HG02798 (cell line): ENCODE measurements around the gene ECD.

Experiments
- ATAC-seq: cut with Tn5 transposase; IDR thresholded peaks from one replicate; pipeline ENCODE4 v1.9.1; 2021; ENCODE audit warnings: mild to moderate bottlenecking; ENCODE audit not compliant: unreplicated experiment, poor library complexity

ECD gene

GRCh38 chr10:73167783-73168464 lies at the start of gene ECD, which contains the start of gene FAM149B1:
TSS of gene ECD (minus strand) at chr10:73168008. CDS start at chr10:73163937, 4,071 bp downstream.
TSS of gene FAM149B1 (plus strand) at chr10:73168119. CDS start at chr10:73168340, 221 bp downstream.
- peak; percentile 96 for ATAC-seq

GRCh38 chr10:73215749-73216148 lies 47.9 kb upstream of the ECD start:
- ATAC-seq, result no peak

- ATAC-seq, result no peak
Measured at GRCh38 chr10:73211106-73211811, 43.5 kb upstream of the ECD start.

GRCh38 chr10:73210395-73211105 lies 42.7 kb upstream of the ECD start:
- ATAC-seq, result no peak

GRCh38 chr10:73209705-73210104 lies 41.9 kb upstream of the ECD start:
- no peak for ATAC-seq

GRCh38 chr10:73207883-73208282 lies 40.1 kb upstream of the ECD start:
- ATAC-seq, result no peak

- no peak for ATAC-seq
Measured at GRCh38 chr10:73206385-73206784, 38.6 kb upstream of the ECD start.

GRCh38 chr10:73205890-73206289 lies 38.1 kb upstream of the ECD start:
- ATAC-seq, result no peak

- ATAC-seq, result no peak
Measured at GRCh38 chr10:73205081-73205480, 37.3 kb upstream of the ECD start.

- no peak for ATAC-seq
Measured at GRCh38 chr10:73190188-73190587, 22.4 kb upstream of the ECD start.

GRCh38 chr10:73186266-73186665 lies 18.5 kb upstream of the ECD start:
- ATAC-seq, result no peak

GRCh38 chr10:73183667-73184281 lies 16.0 kb upstream of the ECD start:
- ATAC-seq, result no peak

GRCh38 chr10:73182568-73182967 lies 14.8 kb upstream of the ECD start:
- ATAC-seq, result no peak

GRCh38 chr10:73174148-73174925 lies 6.5 kb upstream of the ECD start:
- no peak for ATAC-seq

- no peak for ATAC-seq
Measured at GRCh38 chr10:73172867-73173266, 5.1 kb upstream of the ECD start.

- no peak for ATAC-seq
Measured at GRCh38 chr10:73169320-73169719, 1.5 kb upstream of the ECD start.

- ATAC-seq, result no peak
Measured at GRCh38 chr10:73168465-73168803, 626 bp upstream of the ECD start.

GRCh38 chr10:73167458-73167782 lies 388 bp downstream of the ECD start:
- peak; percentile 1 for ATAC-seq

GRCh38 chr10:73166972-73167371 lies 836 bp downstream of the ECD start:
- no peak for ATAC-seq

- no peak for ATAC-seq
Measured at GRCh38 chr10:73163096-73163495, 4.7 kb downstream of the ECD start.
